HepG2 (cell line): Measurements from ENCODE around the gene LRRC40. TPM values are rescaled to one million over a fixed set of nuclear protein-coding genes. Genes with fewer than 3 reads are reported as not detected.
A peak's percentile ranks its signal among the peaks of the same experiment; 100 is the strongest.

ENCODE experiments used
- DR1 ChIP-seq: sonication (generic); formaldehyde crosslinking; IDR thresholded peaks from 2 replicates; pipeline ENCODE4 v1.8.0; 2021; ENCODE audit warnings: mild to moderate bottlenecking, missing genetic modification reagents, inconsistent platforms
- FOXA3 ChIP-seq: IDR thresholded peaks from 2 replicates; pipeline ENCODE4 v1.6.1; 2016; ENCODE audit warnings: missing genetic modification reagents, missing compliant biosample characterization
- JDP2 ChIP-seq: sonication (generic); formaldehyde crosslinking; IDR thresholded peaks from 2 replicates; pipeline ENCODE4 v1.8.1; 2022; ENCODE audit warnings: missing genetic modification reagents, borderline replicate concordance
- KAT8 ChIP-seq: IDR thresholded peaks from 2 replicates; pipeline ENCODE4 v1.6.1; 2016; ENCODE audit warnings: missing genetic modification reagents, missing compliant biosample characterization
- KDM2A ChIP-seq: sonication (generic); formaldehyde crosslinking; IDR thresholded peaks from 2 replicates; pipeline ENCODE4 v1.4.0; 2020; ENCODE audit warnings: low read depth, missing genetic modification reagents, borderline replicate concordance
- KDM3A ChIP-seq: IDR thresholded peaks from 2 replicates; pipeline ENCODE4 v1.6.1; 2018; ENCODE audit warnings: low read depth, missing compliant biosample characterization
- MBD4 ChIP-seq: IDR thresholded peaks from 2 replicates; pipeline ENCODE4 v1.6.1; 2012; ENCODE audit warnings: low read length, inconsistent platforms, borderline replicate concordance
- MIER3 ChIP-seq: IDR thresholded peaks from 2 replicates; pipeline ENCODE4 v1.6.1; 2016; ENCODE audit warnings: missing compliant biosample characterization, borderline replicate concordance
- PCBP1 ChIP-seq: fragments of 200-400 bp; formaldehyde crosslinking; IDR thresholded peaks from 2 replicates; pipeline ENCODE4 v1.6.1; 2017; ENCODE audit warnings: mild to moderate bottlenecking, low read depth, low read length, borderline replicate concordance
- RNF219 ChIP-seq: sonication (generic); formaldehyde crosslinking; IDR thresholded peaks from 2 replicates; pipeline ENCODE4 v1.5.0; 2020; ENCODE audit warnings: mild to moderate bottlenecking, missing genetic modification reagents
- SUZ12 ChIP-seq: fragments of 150-350 bp; IDR thresholded peaks from 2 replicates; pipeline ENCODE4 v1.6.1; 2014; ENCODE audit warnings: low read depth, low read length
- ZBTB3 ChIP-seq: sonication (generic); formaldehyde crosslinking; IDR thresholded peaks from 2 replicates; pipeline ENCODE4 v1.4.0; 2020; ENCODE audit warnings: low read depth, mild to moderate bottlenecking, moderate library complexity, missing genetic modification reagents, borderline replicate concordance
- ZFY ChIP-seq: sonication (generic); formaldehyde crosslinking; IDR thresholded peaks from 2 replicates; pipeline ENCODE4 v1.4.0; 2020; ENCODE audit warnings: missing genetic modification reagents
- ZNF136 ChIP-seq: sonication (generic); formaldehyde crosslinking; IDR thresholded peaks from 2 replicates; pipeline ENCODE4 v1.8.1; 2022; ENCODE audit warnings: low read depth, mild to moderate bottlenecking, moderate library complexity, missing genetic modification reagents
- ZNF280D ChIP-seq: sonication (generic); formaldehyde crosslinking; IDR thresholded peaks from 2 replicates; pipeline ENCODE4 v1.5.1; 2020; ENCODE audit warnings: mild to moderate bottlenecking, missing genetic modification reagents
- ZNF569 ChIP-seq: sonication (generic); formaldehyde crosslinking; IDR thresholded peaks from 2 replicates; pipeline ENCODE4 v1.5.0; 2020; ENCODE audit warnings: mild to moderate bottlenecking, missing genetic modification reagents, moderate library complexity, borderline replicate concordance
- ZNF572 ChIP-seq: sonication (generic); formaldehyde crosslinking; IDR thresholded peaks from 2 replicates; pipeline ENCODE4 v1.5.1; 2020; ENCODE audit warnings: mild to moderate bottlenecking, missing genetic modification reagents
- ZSCAN30 ChIP-seq: sonication (generic); formaldehyde crosslinking; IDR thresholded peaks from 2 replicates; pipeline ENCODE4 v1.5.0; 2020; ENCODE audit warnings: mild to moderate bottlenecking, missing genetic modification reagents
- polyA plus RNA-seq, 8 experiments: library from polyadenylated mRNA; depleted of rRNA in 3 of 8; stranded (reverse) in 7 of 8; unstranded in 1 of 8; fragments of >200 nt; fragmentation: Illumina TruSeq in 4 of 8; extraction: Trizol in 4 of 8; gene quantifications; 2 replicates each; pipeline versions ENCODE4 v1.2.1 to v1.2.3, GENCODE V29; 2011 to 2016; ENCODE audit warnings: low read depth in 4 of 8, missing spikeins in 1 of 8, mixed read lengths in 1 of 8; ENCODE audit not compliant: insufficient read depth in 1 of 8
- total RNA-seq, 5 experiments: library from RNA; depleted of rRNA; stranded (reverse); fragments of >200 nt; fragmentation: Illumina TruSeq; extraction: Trizol; gene quantifications; 2 replicates each; pipeline ENCODE4 v1.2.3, GENCODE V29; 2016; ENCODE audit warnings: low read depth in 1 of 5
- TF ChIP-seq, protein P1 (sequence below): sonication (generic); formaldehyde crosslinking; IDR thresholded peaks from 2 replicates; pipeline ENCODE4 v1.5.1; 2020; ENCODE audit warnings: missing genetic modification reagents, mild to moderate bottlenecking, borderline replicate concordance
- TF ChIP-seq, protein P2 (sequence below): IDR thresholded peaks from 2 replicates; pipeline ENCODE4 v1.6.1; 2016; ENCODE audit warnings: missing compliant biosample characterization, missing genetic modification reagents, borderline replicate concordance

Gene LRRC40
- total and polyA plus RNA-seq, 2 of the 13 experiments (the other 11 are each of a cell fraction or from before 2014, with no cell fraction given), result 10.3 to 32.7 TPM

DNA sequence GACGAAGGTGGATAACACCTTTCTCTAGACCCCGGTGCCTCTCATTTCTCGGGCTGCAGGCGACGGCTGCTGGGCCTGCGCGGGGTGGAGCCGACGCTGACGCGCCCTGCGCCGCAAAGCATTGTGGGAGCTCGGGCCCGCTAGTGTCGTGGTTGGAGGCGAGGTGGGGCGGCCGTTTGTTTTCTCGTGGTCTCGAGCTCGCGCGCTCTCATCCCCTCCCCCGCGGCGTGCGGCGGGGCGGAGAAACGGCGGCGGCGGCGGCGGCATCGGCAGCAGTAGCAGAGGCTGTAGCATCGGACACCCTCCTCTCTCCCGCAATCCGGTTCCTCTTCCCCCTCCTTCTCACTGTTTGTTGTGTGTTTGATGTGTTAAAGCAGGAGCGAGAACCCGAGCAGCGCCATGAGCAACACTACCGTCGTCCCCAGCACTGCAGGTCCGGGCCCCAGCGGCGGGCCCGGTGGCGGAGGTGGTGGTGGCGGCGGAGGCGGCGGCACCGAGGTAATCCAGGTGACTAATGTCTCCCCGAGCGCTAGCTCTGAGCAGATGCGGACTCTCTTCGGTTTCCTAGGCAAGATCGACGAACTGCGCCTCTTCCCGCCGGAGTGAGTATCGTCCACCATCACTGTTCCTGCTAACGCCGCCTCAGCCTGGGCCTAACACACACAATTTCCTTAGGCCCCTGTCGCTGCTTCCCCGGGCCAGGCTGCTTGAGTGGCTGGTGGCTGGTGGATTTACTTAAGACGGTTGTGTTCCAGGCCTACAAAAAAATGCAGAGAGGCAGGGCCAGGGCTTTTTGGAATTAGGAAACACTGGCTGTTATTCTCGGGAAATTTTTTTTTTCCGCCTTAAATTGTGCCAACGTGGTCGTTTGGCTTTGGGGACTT, 16.1 kb upstream of the LRRC40 start, which contains the start of gene SRSF11 (continued):
- peak; percentile 62; the same call in 1 of the 2 replicates for TF ChIP-seq RNF219 (CRISPR knock-in tag)
- peak; percentile 82; the same call in 1 of the 2 replicates for TF ChIP-seq DR1 (CRISPR knock-in tag)
- TF ChIP-seq SUZ12, result peak; percentile 62
- peak; percentile 40; the same call in 1 of the 2 replicates for TF ChIP-seq FOXA3 (CRISPR knock-in tag)
- TF ChIP-seq ZNF280D, result no peak; the same call in none of the 2 replicates
- TF ChIP-seq MBD4, result no peak
- TF ChIP-seq, protein P1, sequence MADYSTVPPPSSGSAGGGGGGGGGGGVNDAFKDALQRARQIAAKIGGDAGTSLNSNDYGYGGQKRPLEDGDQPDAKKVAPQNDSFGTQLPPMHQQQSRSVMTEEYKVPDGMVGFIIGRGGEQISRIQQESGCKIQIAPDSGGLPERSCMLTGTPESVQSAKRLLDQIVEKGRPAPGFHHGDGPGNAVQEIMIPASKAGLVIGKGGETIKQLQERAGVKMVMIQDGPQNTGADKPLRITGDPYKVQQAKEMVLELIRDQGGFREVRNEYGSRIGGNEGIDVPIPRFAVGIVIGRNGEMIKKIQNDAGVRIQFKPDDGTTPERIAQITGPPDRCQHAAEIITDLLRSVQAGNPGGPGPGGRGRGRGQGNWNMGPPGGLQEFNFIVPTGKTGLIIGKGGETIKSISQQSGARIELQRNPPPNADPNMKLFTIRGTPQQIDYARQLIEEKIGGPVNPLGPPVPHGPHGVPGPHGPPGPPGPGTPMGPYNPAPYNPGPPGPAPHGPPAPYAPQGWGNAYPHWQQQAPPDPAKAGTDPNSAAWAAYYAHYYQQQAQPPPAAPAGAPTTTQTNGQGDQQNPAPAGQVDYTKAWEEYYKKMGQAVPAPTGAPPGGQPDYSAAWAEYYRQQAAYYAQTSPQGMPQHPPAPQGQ, result no peak; the same call in 1 of the 2 replicates
- TF ChIP-seq JDP2, result no peak
- peak; percentile 80; the same call in 1 of the 2 replicates for TF ChIP-seq KDM3A
- TF ChIP-seq ZNF569, result peak; percentile 66; the same call in 1 of the 2 replicates
- peak; percentile 52; the same call in 1 of the 2 replicates for TF ChIP-seq MIER3 (CRISPR knock-in tag)
- no peak for TF ChIP-seq ZBTB3 (CRISPR knock-in tag)
- TF ChIP-seq, protein P2, sequence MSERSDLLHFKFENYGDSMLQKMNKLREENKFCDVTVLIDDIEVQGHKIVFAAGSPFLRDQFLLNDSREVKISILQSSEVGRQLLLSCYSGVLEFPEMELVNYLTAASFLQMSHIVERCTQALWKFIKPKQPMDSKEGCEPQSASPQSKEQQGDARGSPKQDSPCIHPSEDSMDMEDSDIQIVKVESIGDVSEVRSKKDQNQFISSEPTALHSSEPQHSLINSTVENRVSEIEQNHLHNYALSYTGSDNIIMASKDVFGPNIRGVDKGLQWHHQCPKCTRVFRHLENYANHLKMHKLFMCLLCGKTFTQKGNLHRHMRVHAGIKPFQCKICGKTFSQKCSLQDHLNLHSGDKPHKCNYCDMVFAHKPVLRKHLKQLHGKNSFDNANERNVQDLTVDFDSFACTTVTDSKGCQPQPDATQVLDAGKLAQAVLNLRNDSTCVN (CRISPR knock-in tag), result 0 out of 2 replicates have a peak, but pooled peaks have one; percentile 15
- peak; percentile 79 for TF ChIP-seq KAT8 (CRISPR knock-in tag)
- TF ChIP-seq ZNF572 (CRISPR knock-in tag), result peak; percentile 72; the same call in 1 of the 2 replicates
- TF ChIP-seq ZFY, result peak; percentile 96
- peak; percentile 99 for TF ChIP-seq KDM2A
- TF ChIP-seq PCBP1, result 0 out of 2 replicates have a peak, but pooled peaks have one; percentile 44
- TF ChIP-seq ZNF136 (CRISPR knock-in tag), result 0 out of 2 replicates have a peak, but pooled peaks have one; percentile 37
- peak; percentile 31; the same call in 1 of the 2 replicates for TF ChIP-seq ZSCAN30
